Esophagus squamous epithelium (tissue), 4 donors: ENCODE results near the gene ETV1.

Source experiments
- CTCF ChIP-seq, 6 experiments: fragments of 450-650 bp in 4 of 6; fragments of 200-600 bp in 2 of 6; sonication (generic) in 2 of 6; IDR thresholded peaks; one replicate each; pipeline ENCODE4 v1.5.1; 2016 to 2019; ENCODE audit warnings: antibody characterized with exemption in 6 of 6, mild to moderate bottlenecking in 4 of 6, moderate library complexity in 4 of 6
- POLR2A ChIP-seq, 4 donors: fragments of 450-650 bp; IDR thresholded peaks; one replicate each; pipeline ENCODE4 v1.6.1; 2017; ENCODE audit warnings: antibody characterized with exemption in 4 of 4, mild to moderate bottlenecking in 4 of 4, moderate library complexity in 3 of 4

- TF ChIP-seq CTCF (IDR thresholded peaks at IDR 0.05) (no peak), POLR2A (IDR thresholded peaks at IDR 0.05) (no peak)
These were observed 27.5 kb upstream of the ETV1 start for GRCh38 chr7:14016950-14017349.
